ENCODE results near the gene ARPC1A. TPM values are rescaled to one million over a fixed set of nuclear protein-coding genes. Genes with fewer than 3 reads are reported as not detected.
"Not testable (repeated sequence)": the region's sequence is repeated elsewhere in the genome, so short reads cannot be mapped to it uniquely, and the experiment has no call there.

The ARPC1A gene
- total and polyA plus RNA-seq, 12 donors, result 93.1 to 213 (median 134) TPM

- WGBS, 2 donors, result 92 to 96% methylated on average over 2 of the region's 2 CpGs
- Histone ChIP-seq H3K27ac (peak overlapping the region in 6 of 10 donors; percentile 37 to 70 (median 60)), H3K27me3 (no peaks in the 10 kb centered on the region), H3K9me3 (no peaks in the 10 kb centered on the region), H3K4me1 (peaks cover 7 to 79% (median 58%) of the 10 kb centered on the region in 9 donors), H3K4me3 (no peak overlapping the region), H3K36me3 (peaks cover 0 to 50% (median 16%) of the 10 kb centered on the region in 9 donors)
- intact Hi-C loops (cut with DNase I), result no loop called here
- DNase-seq (no peak), ATAC-seq (peak in 1 of 8 donors; percentile 10)
- TF ChIP-seq CTCF (IDR thresholded peaks at IDR 0.05), result no peak
These were observed 5.3 kb downstream of the ARPC1A start for GRCh38 chr7:99331002-99331401.

DNA sequence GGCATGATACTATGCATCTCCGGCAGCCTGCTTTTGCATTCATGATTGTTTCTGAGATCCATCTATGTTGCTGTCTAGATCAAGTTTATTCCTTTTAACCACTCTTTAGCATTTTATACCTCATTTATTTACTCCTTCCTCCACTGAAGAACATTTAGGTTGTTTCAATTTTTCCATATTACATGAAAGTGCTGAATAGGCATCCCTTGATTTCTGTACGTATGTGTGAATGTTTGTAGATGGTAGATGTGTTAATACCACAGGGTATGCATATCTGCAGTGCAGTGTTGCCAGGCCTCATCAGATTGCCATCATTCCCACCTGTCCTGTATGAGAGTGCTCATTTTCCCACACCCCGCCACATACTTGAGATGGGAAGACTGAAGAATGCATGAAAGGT lies 13.9 kb downstream of the ARPC1A start:
- intact Hi-C loops (cut with DNase I), result no loop called here
- 91 to 94% methylated on average over 3 of the region's 3 CpGs for WGBS, 2 donors
- no peak for ATAC-seq
- DNase-seq, result no peak
- H3K9me3 ChIP-seq, result no peaks in the 10 kb centered on the region
- TF ChIP-seq CTCF (IDR thresholded peaks at IDR 0.05), result no peak
- no peaks in the 10 kb centered on the region for H3K27me3 ChIP-seq
- peaks cover 0 to 32% (median 7%) of the 10 kb centered on the region in 9 donors for H3K4me1 ChIP-seq
- H3K27ac ChIP-seq, result no peak overlapping the region
- H3K36me3 ChIP-seq, result peaks cover 0 to 100% (median 62%) of the 10 kb centered on the region in 9 donors
- no peak overlapping the region for H3K4me3 ChIP-seq

GRCh38 chr7:99340659-99341058 lies 15.0 kb downstream of the ARPC1A start:
- no peak for TF ChIP-seq CTCF (IDR thresholded peaks at IDR 0.05)
- Histone ChIP-seq H3K4me1 (peaks cover 0 to 37% (median 4%) of the 10 kb centered on the region in 9 donors), H3K9me3 (no peaks in the 10 kb centered on the region), H3K27ac (peak overlapping the region in 7 of 10 donors; percentile 21 to 66 (median 40)), H3K36me3 (peaks cover 0 to 100% (median 69%) of the 10 kb centered on the region in 9 donors), H3K4me3 (no peak overlapping the region), H3K27me3 (no peaks in the 10 kb centered on the region)
- intact Hi-C loops (cut with DNase I), result no loop called here
- DNase-seq, result no peak
- ATAC-seq, result peak in 6 of 8 donors; percentile 18 to 62 (median 48)
- 82 to 84% methylated on average over 3 of the region's 3 CpGs for WGBS, 2 donors

GRCh38 chr7:99344061-99344647 lies 18.5 kb downstream of the ARPC1A start:
- Histone ChIP-seq H3K4me1 (peaks cover 0 to 32% (median 0%) of the 10 kb centered on the region in 9 donors), H3K36me3 (peaks cover 3 to 100% (median 80%) of the 10 kb centered on the region in 9 donors), H3K4me3 (no peak overlapping the region), H3K27me3 (no peaks in the 10 kb centered on the region), H3K27ac (no peak overlapping the region), H3K9me3 (no peaks in the 10 kb centered on the region)
- intact Hi-C loops (cut with DNase I), result no loop called here
- 90 to 94% methylated on average over 13 of the region's 13 CpGs for WGBS, 2 donors
- no peak for ATAC-seq
- TF ChIP-seq CTCF (IDR thresholded peaks at IDR 0.05), result no peak
- no peak for DNase-seq

DNA sequence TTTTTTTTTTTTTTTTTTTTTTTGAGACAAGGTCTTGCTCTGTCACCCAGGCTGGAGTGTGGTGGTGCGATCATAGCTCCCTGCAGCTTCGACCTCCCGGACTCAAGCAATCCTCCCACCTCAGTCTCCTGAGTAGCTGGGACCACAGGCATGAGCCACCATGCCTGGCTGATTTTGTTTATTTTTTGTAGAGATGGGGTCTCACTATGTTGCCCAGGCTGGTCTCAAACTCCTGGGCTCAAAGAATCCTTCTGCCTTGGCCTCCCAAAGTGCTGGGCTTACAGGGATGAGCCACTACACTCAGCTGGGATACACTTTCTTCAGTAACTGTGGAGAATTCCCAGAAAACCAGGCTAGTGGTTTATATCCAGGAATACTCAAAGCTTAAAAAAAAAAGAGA lies 24.9 kb downstream of the ARPC1A start:
- H3K27ac ChIP-seq; DNase-seq; H3K9me3 ChIP-seq; H3K4me1 ChIP-seq; H3K4me3 ChIP-seq; H3K27me3 ChIP-seq; ATAC-seq; intact Hi-C loops (cut with DNase I): not testable (repeated sequence)
- WGBS, 2 donors, result 98 to 99% methylated on average over 3 of the region's 3 CpGs
- H3K36me3 ChIP-seq, result peaks cover 0 to 100% (median 90%) of the 10 kb centered on the region in 9 donors

All from heart right ventricle (tissue), 16 donors.